ENCODE data around the gene H6PD. TPM values are rescaled to one million over a fixed set of nuclear protein-coding genes. Genes with fewer than 3 reads are reported as not detected.
"Not testable (repeated sequence)": the region's sequence is repeated elsewhere in the genome, so short reads cannot be mapped to it uniquely, and the experiment has no call there.

The H6PD gene
- total RNA-seq, 1 donor from 2014 or later: 28.0 TPM

DNA sequence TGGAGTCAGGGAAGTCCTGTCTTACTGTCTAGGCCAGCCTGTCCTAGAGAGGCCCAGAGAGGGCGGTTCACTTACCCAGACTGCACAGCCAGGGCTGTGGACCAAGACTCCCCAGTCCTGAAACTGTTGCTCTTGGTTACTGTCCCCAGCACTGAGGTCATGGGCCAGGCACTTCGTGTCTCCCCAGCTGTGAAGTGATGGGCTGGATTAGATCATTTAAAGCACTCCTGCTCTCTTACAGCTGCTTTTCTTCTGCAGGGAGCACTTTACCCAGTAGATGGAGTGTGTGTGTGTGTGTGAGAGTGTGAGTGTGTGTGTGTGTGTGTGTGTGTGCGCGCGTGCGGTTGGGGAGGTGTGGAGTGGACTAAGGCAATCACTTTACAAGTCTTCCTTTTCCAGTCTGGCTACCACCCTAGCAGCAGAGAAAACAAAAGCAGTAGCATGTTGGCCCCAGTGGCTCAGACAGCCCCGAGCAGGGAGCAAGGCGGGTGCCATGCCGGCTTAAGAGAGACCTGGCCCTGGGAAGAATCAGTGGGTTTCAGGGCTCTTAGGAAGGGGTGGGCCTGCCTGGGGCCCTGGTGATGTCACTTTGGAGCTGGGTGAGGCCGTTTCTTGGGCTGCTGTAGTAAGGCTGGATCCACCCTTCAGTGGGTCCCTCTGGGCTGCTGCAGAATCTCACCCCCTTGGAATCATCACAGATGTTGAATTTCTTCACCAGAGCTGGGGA is 60.5 kb downstream of the H6PD start:
- intact Hi-C loops (cut with micrococcal nuclease): loop anchor here (2.0 to 5.0 kb wide), 2 partner anchors 20 to 117 kb away; no protein-coding TSS in a partner anchor

DNA sequence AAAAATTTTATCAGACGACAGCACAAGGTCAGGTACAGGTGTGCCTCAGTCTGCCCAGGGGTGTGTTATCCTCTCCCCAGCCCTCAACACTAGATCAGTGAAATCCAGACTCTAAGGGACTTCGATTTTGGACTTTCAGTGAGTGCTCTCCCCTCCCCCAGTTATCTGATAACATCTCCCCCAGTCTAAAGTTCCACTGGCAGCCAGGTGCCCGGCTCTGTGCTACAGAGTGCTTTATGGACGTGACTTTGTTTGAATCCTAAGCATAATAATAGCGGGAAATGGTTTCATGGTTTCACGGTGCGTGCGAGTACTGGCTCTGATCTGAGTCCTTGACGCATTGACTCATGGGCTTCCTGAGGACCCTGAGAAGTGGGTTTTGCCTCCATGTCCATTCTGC is 61.3 kb downstream of the H6PD start:
- intact Hi-C loops (cut with micrococcal nuclease): loop anchor here (2.0 kb wide), 1 partner anchor 19 kb away; no protein-coding TSS in a partner anchor

DNA sequence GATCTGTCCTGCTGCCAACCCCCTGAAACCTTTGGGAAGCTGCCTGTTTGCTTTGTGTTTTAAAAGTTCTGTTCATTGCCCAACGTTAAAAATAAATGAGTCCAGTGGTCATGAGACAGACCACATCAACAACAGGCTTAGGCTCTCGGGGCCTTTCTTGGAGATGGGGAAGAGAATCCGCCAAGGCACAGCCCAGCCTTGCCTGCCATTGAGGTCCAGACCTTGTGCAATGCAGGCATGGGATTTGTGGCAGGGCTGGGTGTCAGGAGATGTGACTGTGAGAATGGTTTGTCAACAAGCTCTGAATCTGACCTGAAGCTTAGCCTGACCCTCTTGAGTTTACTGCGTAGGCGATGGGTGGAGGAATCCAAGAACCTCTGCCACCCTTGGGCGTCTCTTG is 62.3 kb downstream of the H6PD start:
- intact Hi-C loops (cut with micrococcal nuclease): no loop called here

DNA sequence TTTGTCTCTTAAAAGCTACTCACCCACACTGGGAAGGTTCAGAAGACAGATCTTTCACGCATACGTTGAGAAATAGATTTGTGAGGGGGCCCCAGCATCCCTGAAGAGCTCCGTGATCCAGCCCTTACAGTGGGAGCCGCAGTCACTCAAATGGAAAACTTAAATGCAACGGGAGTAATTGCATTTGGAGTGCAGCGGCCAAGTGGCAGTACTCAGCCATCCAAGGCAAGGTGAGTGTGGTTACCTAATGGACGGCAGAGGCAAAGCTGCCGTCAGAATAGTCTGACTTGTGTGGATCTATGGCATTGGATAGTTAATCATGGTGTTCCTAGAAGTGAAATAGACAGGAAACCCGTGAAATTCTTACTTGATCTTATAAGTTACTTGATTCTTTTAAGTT is 63.3 kb downstream of the H6PD start:
- intact Hi-C loops (cut with micrococcal nuclease): no loop called here

DNA sequence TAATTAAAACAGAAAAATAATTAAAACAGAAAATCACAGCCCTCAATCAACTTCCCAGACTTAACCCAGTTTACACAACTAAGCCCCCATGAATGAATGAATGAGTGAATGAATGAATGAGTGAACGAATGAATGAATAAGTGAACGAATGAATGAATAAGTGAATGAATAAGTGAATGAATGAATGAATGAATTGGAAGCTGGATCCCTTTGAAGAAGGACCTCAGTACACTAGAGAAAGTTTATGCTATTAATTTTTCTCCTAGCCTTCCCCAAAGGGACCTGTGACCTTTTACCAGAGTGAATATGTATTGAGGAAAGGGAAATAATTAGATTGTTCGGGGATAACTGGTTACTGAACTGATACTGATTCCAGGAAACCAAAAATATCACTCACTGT is 63.7 kb downstream of the H6PD start:
- intact Hi-C loops (cut with micrococcal nuclease): no loop called here

DNA sequence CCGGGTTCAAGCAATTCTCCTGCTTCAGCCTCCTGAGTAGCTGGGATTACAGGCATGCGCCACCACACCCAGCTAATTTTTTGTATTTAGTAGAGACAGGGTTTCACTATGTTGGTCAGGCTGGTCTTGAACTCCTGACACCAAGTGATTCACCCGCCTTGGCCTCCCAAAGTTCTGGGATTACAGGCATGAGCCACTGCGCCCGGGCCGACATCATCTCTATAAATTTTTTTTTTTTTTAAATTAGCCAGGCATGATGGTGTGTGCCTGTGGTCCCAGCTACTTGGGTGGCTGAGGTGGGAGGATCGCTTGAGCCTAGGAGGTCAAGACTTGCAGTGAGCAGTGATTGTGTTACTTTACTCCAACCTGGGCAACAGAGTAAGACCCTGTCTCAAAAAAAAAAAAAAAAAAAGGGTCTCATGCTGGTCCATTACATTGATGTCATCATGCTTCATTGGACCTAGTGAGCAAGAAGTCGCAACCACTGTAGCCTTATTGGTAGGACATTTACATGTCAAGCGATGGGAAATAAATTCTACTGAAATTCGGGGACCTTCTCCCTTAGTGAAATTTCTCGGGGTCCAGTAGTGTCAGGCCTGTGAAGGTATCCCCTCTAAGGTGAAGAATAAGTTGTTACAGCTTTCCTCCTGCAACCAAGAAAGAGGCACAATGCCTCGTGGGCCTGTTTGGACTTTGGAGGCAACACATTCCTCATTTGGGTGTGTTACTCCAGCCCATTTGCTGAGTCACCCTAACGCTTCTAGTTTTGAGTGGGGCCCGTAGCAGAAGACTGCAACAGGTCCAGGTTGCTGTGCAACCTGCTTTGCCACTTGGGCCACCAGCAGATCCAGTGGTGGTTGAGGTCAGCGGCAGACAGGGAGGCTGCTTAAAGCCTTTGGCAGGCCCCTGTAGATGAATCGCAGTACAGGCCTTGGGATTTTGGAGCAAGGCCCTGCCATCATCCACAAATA is 65.3 kb downstream of the H6PD start:
- intact Hi-C loops (cut with micrococcal nuclease): not testable (repeated sequence)

DNA sequence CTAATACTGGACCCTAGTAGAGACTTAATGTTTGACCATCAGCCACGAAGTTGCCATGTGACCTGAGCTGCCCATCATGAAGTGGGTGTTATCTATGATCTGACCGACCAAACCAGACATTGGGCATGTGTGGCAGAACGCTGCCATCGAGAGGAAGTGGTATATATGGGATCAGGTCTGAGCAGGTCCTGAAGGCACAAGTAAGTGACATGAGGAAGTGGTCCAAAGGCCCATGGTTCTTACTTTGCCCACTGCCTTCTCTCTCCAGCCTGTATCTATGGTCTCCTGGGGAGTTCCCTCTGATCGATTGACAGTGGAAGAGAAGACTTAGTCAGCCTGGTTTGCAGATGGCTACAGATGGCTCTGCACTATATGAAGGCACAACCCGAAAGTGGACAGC is 66.0 kb downstream of the H6PD start:
- intact Hi-C loops (cut with micrococcal nuclease): no loop called here

DNA sequence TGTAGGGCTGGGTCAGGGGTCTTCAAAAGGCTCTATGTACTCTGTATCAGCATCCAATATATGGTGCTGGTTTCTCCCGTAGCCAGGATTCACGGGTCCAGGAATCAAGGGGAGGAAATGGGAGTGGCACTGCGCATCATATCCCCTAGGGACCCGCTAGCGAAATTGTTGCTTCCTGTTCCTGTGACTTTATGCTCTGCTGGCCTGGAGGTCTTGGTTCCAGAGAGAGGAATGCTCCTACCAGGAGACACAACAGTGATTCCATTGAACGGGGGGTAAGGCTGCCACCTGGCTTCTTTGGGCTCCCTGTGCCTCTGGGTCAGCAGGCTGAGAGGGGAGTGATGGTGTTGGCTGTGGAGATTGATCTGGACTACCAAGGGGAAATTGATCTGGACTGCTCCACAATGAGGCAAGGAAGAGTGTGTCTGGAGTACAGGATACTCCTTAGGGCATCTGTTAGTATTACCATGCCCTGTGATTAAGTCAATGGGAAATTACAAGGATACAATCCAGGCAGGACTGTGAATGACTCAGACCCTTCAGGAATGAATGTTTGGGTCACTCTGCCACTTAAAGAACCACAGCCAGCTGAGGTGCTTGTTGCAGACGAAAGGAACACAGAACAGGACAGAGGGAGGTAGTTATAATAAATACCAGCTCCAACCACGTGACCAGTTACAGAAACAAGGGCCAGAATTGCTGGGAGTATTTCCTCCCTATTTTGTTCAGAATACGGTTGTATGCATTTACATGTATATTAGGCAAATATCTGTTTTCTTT is 68.4 kb downstream of the H6PD start:
- intact Hi-C loops (cut with micrococcal nuclease): no loop called here

DNA sequence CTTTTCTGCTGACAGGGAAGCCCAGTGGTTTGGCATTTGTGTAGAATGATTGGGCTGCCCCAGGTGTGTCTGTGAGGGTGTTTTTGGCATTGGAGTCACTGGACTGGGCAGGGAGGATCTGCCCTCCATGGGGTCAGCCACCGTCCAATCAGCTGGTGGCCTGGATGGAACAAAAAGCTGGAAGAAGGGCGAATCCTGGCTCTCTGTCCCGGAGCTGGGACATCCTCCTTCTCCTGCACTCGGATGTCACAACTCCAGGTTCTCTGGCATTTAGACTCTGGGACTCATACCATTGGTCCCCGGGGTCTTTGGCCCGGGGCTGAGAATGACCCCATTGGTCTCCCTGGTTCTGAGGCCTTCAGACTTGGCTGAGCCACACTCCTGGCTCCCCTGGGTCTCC is 69.3 kb downstream of the H6PD start:
- intact Hi-C loops (cut with micrococcal nuclease): no loop called here

DNA sequence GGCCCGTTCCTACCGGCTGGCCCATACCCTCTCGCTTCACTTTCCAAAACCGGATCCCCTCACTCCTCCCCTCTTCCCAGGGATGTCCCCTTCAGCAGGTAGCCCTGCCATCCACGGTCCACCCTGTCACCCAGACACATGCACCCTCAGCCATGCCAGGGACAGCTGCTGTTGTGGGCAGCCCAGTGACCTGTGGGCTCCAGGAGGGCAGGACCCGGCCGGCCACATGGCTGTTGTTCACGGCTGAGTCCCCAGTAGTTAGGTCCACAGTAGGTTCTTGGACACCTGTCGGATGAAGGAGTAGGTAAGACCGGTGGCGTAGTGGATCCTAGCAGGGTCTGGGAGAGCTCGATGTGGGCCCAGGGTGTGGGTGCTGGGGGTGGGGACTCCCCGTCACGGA is 70.6 kb downstream of the H6PD start:
- intact Hi-C loops (cut with micrococcal nuclease): no loop called here

DNA sequence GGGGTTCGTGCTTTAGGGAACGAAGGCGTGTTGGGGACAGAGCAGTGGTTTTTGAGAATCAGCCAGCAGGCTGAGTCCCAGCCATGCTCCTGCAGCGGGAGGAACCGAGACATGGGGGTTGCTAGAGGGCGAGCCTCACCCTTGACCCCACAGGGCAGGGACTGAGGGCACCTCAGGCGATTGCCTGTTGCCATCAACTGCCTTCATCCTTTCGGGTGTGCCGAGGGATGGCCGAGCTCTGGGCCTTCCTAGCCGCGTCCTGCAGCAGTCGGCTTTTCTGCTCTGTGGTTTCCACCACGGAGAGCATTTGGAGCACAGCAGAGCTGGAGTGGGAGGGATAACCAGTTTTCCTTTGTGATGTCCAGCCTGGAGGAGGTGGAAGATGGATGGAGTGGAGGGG is 71.4 kb downstream of the H6PD start:
- intact Hi-C loops (cut with micrococcal nuclease): no loop called here

DNA sequence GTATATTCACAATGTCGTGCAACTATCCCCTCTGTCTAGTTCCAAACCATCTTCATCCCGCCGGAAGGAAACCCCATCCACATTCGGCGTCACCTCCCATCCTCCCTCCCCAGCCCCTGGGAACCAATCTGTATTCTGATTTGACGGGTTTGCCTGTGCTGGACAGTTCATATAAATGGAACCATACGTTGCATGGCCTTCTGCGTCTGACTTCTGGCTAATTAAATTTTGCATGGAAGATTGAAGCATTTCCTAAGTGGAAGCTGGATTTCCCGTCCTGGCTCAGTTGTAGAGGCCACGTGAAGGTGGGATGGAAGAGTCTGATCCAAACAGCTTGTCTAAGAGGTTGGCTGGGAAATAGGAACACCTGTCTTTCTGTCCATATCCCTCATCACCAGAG is 72.7 kb downstream of the H6PD start:
- intact Hi-C loops (cut with micrococcal nuclease): no loop called here

DNA sequence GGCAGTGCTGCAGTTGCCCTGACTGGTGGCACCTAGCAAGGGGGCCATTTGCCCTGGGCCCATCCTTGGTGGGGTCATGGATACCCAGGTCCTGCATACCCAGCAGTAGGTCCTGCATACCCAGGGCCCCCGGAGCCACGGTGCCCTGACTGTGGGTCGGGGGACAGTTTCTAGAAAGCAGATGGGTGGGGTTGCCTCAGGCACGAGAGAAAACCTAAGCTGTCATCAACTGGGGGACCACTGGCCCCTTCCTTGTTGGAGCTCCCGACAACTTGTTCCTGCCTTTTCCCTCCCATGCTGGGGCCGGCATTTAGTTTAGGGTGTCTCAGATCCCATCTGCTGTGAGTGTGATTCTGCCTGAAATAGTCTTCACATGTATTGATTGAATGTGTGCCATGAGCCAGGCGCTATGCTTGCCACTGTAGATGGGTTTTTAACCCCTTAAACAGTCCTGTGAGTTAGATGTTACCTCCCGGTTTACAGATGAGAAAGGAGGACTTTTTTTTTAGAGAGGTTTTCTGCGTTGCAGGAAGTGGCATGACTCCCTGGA is 73.7 kb downstream of the H6PD start:
- intact Hi-C loops (cut with micrococcal nuclease): no loop called here

DNA sequence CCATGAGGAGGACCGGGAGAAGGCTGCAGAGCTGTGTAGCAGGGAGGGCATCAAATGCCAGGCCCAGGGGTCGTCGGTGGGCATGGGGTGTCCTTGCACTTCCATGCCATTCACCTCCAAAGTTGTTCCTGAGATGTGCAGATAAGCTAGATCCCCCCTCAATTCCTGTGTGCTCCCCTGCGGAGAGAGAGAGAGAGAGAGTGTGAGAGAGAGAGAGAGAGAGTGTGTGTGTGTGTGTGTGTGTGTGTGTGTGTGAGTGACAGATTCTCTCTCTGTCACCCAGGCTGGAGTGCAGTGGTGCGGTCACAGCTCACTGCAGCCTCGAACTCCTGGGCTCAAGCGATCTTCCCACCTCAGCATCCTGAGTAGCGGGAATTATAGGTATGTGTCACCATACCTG is 74.5 kb downstream of the H6PD start:
- intact Hi-C loops (cut with micrococcal nuclease): no loop called here

DNA sequence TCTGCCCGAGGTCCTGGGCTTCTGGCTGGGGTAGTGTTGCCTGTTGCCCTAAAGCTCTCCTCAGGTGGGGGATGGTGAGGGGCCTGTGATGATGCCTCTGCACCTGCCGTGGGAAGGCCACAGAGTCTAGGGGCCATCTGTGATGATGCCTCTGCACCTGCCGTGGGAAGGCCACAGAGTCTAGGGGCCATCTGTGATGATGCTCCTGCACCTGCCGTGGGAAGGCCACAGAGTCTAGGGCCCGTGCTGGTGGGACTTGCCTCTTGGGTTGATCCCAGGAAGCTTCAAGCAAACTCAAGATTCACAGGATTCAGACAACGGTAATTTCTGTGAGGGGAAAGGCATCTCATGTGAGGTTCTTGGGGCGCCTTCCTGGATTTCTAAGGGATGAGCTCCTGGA is 75.4 kb downstream of the H6PD start:
- intact Hi-C loops (cut with micrococcal nuclease): no loop called here

DNA sequence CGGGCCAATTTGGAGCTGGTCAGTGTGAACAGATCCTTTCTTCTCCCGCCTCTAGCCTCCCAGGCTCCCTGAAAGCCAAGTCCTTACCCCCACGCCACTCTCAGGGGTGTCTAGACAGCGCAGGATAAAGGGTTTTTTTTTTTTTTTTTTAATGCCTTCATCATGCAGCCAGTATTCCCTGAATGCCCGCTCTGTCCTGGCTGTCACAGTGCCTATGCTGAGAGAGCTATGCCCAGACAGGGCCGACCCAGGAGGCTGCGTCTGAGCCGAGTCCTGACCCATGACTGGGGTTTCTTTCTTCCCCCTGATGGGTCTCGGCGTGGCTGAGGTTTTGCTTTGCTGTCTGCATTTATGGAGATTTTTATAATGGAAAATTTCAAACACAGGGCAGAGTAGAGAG is 76.5 kb downstream of the H6PD start:
- intact Hi-C loops (cut with micrococcal nuclease): no loop called here

DNA sequence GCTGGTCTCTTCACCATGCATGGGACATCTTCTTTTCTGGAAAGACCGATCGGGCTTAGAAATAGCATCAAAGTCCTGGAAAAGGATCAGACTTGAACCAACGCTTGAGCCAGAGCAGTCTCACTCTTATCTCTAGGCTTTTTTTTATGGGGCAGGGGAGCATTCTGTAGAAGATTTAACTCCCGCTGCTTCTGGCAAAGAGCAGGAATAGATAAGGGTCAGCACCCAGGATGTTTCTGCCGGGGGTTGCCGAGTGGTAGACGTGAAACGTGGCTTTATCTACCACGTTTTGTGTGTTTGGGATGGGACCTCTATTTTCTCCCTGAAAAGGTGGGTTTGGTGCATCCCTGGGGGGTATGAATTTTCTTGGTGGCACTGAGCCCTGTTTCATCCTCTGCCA is 76.9 kb downstream of the H6PD start:
- intact Hi-C loops (cut with micrococcal nuclease): no loop called here

DNA sequence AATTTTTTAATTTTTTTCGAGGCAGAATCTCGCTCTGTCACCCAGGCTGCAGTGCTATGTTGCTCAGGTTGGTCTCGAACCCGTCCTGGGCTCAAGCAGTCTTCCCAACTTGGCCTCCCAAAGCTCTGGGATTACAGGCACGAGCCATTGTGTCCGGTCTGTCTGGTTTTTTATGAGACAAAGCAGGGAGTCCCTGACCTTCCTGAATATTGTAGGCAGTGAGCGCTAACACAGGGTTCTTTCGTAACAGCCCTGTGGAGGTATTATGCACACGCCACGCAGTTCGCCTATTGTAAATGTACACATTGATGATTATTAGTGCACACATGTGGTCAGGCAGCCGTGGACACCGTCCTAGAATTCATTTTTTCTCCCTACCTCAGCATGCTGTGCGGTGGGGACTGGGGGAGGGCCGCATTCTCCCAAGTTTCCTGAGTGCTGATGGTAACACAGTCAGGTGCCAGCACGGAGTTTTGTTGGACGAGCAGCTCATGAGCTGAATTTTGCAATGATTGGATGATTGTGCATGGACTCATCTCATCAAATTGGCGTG is 77.7 kb downstream of the H6PD start:
- intact Hi-C loops (cut with micrococcal nuclease): no loop called here

DNA sequence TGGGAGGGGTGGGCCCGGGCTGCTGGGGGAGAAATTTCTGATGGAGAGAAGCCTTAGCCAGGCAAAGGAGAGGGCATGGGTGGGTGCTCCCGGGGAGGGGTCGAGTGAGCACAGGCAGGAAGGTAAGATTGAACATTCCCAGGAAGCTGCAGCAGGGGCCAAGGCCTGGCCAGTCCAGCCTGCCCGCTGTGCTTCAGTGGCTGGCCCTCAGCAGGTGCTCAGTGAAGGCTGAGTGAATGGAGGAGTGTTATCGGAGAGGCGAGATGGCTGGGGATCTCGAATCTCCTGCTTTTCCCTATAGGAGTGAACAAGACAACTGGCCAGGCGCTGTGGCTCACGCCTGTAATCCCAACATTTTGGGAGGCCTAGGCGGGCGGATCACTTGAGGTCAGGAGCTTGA is 79.0 kb downstream of the H6PD start:
- intact Hi-C loops (cut with micrococcal nuclease): no loop called here

DNA sequence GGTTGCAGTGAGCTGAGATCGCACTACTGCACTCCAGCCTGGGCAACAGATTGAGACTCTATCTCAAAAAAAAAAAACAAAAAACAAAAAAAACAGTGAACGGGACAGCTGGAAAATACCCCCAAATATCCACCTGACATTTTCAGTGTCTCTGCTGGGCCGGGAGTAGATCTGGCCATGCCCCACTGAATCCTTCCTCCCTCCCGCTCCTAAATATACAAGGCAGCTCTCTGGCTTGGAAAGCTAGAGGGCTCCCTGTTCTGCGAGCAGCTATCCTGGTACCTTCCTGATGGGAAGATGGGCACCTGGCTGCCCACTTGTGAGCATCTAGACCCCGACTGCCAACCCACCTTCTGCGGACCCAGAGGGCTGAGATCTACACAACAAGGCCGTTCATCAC is 79.5 kb downstream of the H6PD start:
- intact Hi-C loops (cut with micrococcal nuclease): loop anchor here (2.0 kb wide), 1 partner anchor 19 kb away; no protein-coding TSS in a partner anchor
